H1 (cell line): Measurements from ENCODE around the gene PDGFB. TPM values are rescaled to one million over a fixed set of nuclear protein-coding genes. Genes with fewer than 3 reads are reported as not detected.

Experiments used
- polyA plus RNA-seq, 7 experiments: library from polyadenylated mRNA; depleted of rRNA in 3 of 7; stranded (reverse) in 5 of 7; unstranded in 2 of 7; fragments of >200 nt in 5 of 7; fragments of 200-250 nt in 2 of 7; gene quantifications; 1 replicate in 5 of 7; 2 replicates in 1 of 7; 4 replicates in 1 of 7; pipeline versions ENCODE4 v1.2.1 to v1.2.3, GENCODE V29; 2011 to 2013; ENCODE audit warnings: missing spikeins in 2 of 7, mixed read lengths in 2 of 7
- total RNA-seq: library from RNA; stranded (reverse); fragmentation: NEBNext Ultra II Directional; extraction: Animal tissue kit (Norgen Biotek cat#: 25700); gene quantifications from 2 replicates; pipeline ENCODE4 v1.2.1, GENCODE V29; 2021
- TF ChIP-seq, protein P1 (sequence below), 3 experiments: IDR thresholded peaks; 1 replicate in 2 of 3; 2 replicates in 1 of 3; pipeline versions ENCODE4 v1.5.1 to v1.6.1; 2011; ENCODE audit warnings: low read length in 3 of 3, mild to moderate bottlenecking in 3 of 3, inconsistent platforms in 2 of 3, low read depth in 1 of 3, moderate library complexity in 1 of 3; ENCODE audit not compliant: insufficient read depth in 1 of 3; ENCODE audit errors: control extremely low read depth in 1 of 3

Gene PDGFB
- total and polyA plus RNA-seq, 2 of the 8 experiments (the other 6 are each of a cell fraction or from before 2014, with no cell fraction given): 3.9 to 8.5 TPM

DNA sequence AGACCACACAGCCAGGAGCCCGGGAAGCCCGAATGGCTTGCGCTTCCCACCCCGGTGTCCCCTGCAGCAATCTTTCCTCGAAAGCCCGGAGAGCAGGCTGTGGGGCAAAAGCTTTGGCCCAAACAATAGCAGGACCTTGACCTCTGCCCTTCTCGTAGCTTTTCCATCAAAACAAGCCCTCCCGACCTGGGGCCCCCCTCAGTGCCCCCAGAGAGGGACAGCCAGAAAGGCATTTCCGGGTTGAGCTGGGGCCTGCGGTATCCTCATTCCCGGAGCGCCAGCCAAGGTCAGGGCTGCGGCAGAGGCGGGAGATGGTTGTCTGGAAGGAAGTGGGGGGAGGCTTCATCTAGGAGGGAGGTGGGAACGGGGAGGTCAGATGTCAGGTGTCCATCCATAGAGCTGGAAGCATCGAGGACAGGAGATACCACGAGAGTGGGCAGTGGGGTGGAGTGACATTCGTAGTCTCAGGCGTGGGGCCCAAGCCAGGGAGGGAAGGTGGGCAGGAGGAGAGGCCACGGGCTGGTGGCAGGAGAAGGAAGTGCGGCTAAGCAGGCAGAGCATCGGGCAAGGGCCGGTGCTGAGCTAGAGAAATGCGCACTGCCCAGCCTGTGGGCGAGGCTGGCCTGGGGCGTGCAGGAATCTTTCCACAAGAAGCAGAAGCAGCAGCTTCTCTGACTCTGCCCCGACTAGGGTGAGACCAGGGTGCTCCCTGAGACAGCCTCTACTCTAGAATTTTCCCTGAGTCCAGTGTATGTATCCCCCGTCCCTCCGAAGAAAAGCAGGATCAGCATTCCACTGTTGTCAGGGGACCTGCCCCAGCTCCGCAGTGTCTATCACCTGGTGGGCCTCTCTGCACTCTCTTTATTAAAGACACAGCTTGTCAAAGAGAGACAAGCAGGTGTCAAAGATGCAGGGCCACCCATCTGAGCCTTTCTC is 14.3 kb downstream of the PDGFB start (continued):
- TF ChIP-seq, protein P1, sequence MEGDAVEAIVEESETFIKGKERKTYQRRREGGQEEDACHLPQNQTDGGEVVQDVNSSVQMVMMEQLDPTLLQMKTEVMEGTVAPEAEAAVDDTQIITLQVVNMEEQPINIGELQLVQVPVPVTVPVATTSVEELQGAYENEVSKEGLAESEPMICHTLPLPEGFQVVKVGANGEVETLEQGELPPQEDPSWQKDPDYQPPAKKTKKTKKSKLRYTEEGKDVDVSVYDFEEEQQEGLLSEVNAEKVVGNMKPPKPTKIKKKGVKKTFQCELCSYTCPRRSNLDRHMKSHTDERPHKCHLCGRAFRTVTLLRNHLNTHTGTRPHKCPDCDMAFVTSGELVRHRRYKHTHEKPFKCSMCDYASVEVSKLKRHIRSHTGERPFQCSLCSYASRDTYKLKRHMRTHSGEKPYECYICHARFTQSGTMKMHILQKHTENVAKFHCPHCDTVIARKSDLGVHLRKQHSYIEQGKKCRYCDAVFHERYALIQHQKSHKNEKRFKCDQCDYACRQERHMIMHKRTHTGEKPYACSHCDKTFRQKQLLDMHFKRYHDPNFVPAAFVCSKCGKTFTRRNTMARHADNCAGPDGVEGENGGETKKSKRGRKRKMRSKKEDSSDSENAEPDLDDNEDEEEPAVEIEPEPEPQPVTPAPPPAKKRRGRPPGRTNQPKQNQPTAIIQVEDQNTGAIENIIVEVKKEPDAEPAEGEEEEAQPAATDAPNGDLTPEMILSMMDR (IDR thresholded peaks at IDR 0.05; ENCODE audit: control extremely low read depth in 1 of 3, insufficient read depth in 1 of 3, low read depth in 1 of 3, low read length in 3 of 3): peak; percentile 0 to 40 (median 20); a peak in 2 of 4 replicates
